GM19099 (cell line): ENCODE results near the gene CRAMP1.

Source experiments
- POLR2A ChIP-seq: IDR thresholded peaks from 3 replicates; pipeline ENCODE4 v1.6.1; 2011; ENCODE audit warnings: low read depth; ENCODE audit not compliant: insufficient read length; ENCODE audit errors: extremely low read depth

The CRAMP1 gene

DNA sequence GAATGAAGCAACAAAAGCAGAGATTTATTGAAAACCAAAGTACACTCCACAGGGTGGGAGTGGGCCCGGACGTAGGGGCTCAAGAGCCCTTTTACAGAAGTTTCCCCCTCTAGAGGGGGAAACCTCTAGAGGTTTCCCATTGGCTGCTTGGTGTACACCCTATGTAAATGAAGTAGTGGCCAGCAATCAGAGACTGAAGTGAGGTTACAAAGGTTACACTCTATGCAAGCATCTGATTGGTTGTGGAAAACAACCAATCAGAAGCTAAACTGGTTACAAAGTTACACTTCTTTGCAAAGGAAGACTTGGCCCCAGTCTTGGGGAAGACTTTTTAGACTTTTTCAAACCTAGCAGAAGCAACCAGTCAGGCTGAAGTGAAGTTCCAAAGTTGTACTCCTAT is 27.1 kb downstream of the CRAMP1 start:
- no peak for TF ChIP-seq POLR2A

DNA sequence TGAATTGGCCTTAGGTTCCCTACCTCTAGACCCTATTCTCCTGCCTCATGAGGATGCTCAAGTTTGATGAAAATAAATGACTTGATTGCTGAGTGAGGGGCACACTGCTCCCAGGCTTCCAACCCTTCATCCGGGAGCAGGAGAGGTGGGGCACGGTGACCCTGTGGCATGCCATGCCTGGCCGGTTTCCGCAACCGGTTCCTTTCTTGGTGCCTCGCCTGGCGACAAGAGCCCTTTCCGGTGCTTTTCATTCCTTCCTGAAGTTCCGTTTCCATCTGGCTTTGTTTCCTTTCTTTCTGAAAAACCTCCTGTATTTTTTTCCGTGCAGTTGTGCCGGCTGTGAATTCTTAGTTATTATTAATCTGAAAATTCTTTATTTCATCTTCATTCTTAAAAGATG is 27.7 kb downstream of the CRAMP1 start:
- TF ChIP-seq POLR2A, result no peak

DNA sequence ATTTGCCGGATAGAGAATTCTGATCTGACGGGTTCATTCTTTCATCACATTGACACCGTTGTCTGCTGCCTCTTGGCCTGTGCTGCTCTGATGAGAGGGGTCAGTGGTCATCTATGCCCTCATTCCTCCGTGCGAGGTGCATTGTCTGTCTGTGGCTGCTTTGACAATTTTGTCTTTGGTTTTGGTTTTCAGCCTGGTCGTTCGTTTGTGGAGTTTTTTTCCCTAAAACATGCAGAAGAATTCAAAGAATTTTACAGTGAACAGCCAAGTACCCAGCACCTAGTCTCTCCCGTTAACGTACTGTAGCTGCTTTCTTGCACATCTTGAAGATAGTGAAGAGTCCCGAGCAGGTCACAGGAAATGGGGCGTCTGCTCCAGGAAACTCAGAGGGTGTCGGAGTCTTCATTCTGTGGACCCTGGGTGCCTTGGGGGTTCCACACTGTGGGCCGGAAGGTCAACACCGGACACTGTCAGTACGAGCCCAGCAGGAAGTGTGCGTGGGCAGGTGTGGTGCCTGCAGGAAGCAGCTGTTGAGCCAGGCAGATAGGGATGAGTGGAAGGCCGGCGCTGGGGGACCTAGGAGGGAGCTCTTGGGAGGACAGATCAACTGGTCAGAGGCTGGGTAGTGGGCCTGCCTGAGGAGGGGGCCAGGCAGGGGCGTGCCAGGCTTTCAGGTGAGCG is 28.2 kb downstream of the CRAMP1 start:
- TF ChIP-seq POLR2A, result no peak

DNA sequence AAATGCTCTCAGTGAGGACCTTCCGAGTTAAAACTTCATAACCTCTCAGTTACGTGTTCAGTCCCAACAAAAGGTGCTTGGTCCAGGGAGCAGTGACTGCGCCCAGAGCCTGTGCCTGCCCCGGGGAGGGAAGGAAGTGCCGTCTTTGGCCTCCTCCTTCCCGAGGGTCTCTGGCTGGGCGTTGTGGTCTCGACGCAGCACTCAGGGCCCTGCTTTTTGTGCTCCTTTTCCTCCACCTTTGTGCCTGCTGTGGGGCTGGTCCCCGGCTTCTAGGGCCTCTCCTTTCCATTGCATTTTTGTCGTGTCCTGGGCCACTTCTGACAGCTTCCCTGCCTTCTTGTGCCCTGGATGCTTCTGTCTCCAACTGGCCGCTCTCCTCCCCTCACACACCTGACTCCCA is 29.1 kb downstream of the CRAMP1 start:
- TF ChIP-seq POLR2A, result no peak

DNA sequence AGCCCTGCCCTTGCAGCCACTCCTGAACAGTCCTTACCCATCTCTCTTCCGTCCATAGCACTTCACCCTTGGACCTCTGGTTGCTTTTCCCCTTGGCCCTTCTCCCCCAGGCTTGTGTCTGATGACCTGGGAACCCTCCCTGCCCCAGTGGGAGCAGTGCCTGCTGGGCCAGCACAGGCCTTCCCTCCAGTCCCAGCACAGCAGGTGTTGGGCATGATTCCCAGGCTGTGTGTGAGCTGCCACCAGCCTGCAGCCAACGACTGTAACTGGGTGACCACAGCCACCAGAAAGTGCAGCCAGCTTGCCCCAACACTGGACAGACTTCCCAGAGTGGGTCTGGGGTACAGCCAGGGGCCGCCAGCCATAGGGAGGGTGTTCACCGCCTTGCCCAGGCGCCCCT is 30.0 kb downstream of the CRAMP1 start:
- no peak for TF ChIP-seq POLR2A

DNA sequence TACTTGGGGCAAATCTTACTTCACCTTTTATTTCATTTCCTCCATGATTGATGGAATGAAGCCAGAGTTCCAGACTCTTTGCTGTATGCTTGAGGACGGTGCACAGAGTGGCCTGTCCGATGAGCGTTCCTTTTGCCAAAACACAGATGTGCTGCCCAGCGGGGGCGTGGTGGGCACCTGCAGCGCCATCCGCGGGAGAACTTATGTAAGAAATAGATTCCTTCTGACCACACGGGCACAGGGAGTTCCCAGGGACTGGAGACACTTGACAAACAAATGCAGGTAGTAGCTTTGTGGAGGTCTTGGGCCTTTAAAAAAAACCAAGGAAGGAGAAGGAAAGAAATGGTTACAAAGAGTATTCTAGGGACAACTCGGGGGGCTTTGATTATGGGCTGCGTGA is 30.6 kb downstream of the CRAMP1 start:
- TF ChIP-seq POLR2A, result no peak

DNA sequence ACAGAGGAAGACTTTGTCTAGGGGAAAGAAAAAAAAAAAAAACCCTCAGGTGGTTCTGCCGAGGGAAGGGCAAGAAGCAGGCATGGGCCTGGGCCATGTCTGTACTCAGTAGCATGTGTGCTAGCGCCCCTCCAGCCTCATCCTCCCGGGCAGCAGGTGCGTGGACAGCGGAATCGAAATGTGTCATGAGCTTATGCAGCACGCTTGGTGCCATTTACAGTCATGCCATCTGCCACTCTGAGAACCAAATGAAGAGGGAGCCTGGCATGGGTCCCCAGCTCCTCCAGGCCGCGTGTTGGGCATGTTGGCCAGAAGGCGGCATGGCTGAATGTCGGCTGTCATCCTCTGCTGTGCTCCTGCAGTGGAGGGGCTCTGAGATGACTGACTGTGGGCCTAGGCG is 31.4 kb downstream of the CRAMP1 start:
- no peak for TF ChIP-seq POLR2A

DNA sequence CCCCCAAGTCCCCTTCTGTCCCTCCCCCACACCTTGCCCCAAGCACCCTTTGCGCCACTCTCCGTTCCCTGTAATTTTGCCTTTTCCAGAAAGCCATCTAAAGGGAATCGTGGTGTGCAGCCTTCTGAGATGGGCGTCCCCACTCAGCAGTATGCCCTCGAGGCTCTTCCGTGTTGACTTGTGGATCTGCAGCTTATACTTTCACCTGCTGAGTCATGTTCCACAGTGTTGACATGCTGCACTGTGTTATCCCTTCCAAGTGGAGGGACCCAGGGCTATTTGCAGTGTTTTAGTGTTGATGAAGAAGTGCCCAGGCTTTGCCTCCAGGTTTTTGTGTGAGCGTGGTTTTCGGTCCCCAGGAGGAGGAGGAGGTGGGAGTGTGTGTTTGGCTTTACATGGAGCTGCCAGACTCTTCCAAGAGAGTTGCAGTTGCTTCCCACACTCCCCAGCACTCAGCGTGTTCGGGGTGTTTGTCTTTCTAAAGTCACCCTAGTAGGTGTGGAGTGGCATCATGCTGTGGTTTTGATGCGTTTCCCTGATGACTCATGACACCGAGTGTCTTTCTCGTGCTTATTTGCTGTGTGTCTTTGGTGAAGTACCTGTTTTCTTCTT is 33.9 kb downstream of the CRAMP1 start:
- no peak for TF ChIP-seq POLR2A

DNA sequence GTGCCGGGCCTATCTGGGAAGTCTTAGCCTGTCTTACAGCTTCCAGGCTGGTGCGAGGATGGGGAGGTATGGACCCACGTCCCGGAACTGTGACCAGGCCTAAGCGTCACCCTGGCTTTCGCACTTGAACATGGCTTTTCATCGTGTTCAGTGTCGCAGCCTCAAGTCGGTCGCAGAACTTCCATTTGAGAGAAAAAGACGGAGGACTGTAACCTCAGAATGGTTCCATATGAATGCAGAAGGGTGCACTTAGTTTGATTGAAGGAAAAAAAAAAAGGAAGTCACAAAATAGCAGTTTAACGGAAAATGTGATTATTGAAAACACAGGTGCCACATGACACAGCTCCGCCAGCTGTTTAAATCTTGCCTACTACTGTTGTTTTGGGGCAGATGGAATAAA is 35.7 kb downstream of the CRAMP1 start:
- TF ChIP-seq POLR2A, result no peak

DNA sequence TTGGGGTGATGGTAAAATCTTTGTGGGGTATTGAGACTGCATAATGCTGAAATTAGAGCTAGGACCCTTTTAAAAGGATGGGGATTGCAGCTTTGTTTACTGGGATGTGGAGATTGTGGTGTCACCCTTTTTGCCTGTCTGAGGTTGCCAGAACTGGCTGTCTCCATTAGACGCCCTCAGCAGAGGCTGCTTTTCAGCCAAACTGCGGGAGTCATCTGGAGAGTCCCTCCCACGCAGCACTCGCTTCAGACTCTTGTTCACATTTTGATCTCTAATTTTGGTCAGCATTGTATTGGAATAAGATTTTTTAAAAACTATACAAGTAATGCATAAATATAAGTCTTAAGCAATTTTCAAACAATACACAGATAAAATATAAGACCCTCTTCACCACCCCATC is 38.0 kb downstream of the CRAMP1 start:
- no peak for TF ChIP-seq POLR2A

DNA sequence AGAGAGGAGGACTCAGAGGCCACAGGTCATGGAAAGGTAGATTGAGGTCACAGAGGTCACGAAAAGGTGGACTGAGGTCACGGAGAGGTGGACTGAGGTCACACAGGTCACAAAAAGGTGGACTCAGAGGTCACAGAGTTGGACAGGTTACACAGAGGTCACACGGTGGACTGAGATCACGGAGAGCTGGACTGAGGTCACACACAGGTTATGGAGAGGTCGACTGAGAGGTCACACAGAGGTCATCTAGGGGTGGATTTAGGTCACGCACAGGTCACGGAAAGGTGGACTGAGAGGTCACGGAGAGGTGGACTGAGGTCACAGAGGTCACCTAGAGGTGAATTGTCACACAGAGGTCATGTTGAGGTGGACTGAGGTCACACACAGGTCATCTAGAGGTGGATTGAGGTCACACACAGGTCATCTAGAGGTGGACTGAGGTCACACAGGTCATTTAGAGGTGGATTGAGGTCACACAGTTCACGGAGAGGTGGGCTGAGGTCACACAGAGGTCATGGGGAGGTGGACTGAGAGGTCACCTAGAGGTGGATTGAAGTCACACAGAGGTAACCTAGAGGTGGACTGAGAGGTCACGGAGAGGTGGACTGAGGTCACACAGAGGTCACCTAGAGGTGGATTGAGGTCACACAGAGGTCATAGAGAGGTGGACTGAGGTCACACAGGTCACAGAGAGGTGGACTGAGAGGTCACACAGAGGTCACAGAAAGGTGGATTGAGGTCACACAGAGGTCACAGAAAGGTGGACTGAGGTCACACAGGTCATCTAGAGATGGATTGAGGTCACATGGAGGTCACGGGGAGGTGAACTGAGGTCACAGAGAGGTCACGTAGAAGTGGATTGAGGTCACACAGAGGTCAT is 39.2 kb downstream of the CRAMP1 start:
- TF ChIP-seq POLR2A, result no peak

DNA sequence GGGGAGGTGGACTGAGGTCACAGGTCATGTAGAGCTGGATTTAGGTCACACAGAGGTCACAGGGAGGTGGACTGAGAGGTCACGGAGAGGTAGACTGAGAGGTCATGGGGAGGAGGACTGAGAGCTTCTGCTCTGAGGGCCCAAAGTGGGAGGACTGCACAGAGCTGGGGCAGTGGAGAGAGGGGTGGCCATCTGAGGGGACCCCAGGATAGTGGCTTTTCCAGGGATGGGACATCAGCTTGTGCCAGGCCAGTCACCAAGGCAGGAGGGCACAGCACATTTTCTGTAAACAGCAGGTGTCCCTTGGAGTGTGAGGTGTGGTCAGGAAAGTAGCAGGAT is 39.8 kb downstream of the CRAMP1 start:
- no peak for TF ChIP-seq POLR2A

DNA sequence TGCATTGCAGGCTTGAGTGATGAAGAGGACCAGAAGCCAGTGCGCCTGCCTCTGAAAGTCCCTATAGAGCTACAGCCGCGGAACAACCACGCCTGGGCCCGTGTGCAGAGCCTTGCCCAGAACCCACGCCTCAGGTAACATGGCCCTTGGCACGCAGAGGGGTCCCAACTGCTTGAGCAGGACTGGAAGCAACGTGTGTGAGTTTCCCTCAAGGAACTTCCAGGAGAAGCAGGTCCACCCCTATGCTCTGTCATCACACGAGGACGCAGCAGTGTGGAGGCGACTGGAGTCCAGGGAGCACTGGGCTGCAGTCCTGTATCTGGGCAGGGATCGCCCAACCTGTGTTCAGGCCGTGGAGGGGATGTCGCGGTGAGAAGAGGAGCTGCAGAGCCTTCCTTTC is 40.9 kb downstream of the CRAMP1 start:
- TF ChIP-seq POLR2A, result no peak

DNA sequence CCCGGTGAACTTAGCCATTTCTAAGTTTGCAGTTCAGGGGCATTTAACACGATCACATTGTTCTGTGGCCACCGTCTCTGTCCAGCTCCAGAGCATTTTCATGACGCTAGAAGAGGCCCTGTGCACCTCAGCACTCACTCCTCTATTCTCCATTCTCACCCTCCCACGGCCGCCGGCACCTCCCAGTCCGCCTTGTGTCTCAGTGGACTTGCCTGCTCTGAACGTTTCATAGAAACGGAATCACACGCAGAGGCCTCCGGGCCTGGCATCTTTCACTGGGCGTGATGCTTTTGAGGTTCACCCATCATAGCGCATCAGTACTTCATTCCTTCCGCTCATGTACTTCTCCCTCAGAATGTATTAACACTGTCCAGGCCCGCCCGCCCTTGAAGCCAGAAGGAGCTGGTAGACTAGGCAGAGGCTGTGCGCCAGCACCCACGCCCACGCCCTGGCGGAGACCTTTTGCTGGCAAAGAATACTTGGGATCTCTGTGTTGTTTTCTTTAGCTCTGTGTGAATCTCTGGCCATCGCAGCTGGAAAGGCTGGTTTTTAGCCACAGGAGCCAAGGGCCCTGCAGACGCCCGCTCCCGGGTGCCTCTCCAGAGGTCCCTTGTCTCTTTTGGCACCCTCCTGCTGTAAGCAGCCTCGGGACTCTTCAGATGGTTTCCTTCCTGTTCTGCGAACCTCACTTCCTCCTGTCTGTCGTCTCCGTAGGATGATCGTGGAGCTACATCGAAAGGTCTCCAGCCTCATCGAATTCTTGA is 42.5 kb downstream of the CRAMP1 start:
- TF ChIP-seq POLR2A, result no peak

DNA sequence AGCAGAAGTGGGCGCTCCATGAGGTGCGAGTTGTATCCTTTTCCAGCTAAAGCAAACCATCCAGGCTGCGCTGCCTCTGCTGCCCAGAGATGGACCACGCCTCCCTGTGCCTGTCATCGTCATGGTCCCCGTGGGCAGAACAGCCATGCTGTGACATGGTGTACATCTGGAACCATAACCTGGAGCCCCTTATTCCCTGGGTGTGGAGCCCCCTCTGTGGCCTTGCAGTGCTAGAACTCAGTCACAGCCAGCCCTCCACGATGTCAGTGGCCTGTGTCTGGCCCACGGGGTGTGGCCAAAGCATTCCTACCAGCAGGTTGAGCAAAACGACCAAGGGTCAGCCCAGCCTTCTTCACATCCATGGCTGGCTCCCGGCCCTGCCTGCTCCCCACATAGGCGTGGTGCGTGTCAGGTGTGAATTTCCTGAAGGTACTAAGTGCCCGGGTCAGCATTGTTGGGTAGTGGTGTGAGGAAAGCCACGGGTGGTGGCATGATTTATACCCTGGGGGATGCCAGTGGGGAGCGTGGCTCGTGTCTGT is 43.2 kb downstream of the CRAMP1 start:
- no peak for TF ChIP-seq POLR2A
